Measurements from ENCODE around the gene SEMA3E.

- TF ChIP-seq EZH2phosphoT487 (IDR thresholded peaks at IDR 0.05; ENCODE audit: borderline replicate concordance, low read length) (no peak), EZH2 (IDR thresholded peaks at IDR 0.05; ENCODE audit: low read length, unreplicated experiment) (no peak)
These were observed 233.1 kb downstream of the SEMA3E start for GRCh38 chr7:83415840-83416239.

Measured in PC-3 (cell line).